ENCODE data around the gene MROH2A.

DNA sequence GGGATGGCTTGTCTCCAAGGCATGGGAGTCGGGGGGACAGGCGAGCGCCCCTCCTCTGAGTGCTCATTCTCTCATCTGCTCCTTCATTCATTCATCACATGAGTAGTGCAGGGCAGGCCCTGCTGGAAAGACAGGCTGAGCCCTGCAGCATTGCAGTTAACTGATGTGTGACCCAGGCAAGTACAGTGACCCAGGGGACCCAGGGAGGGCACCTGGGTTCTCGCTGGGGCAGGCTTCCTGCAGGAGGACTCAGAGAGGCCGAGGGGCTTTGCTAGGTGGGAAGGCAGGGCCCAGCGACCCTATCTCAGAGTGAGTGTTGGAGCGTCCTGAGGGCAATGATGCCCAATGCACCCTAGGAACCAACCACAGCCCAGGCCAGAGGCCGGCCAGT, 45.6 kb downstream of the MROH2A start:
- TF ChIP-seq RCOR1 (IDR thresholded peaks at IDR 0.05; ENCODE audit: borderline replicate concordance in 1 of 2, low read depth in 2 of 2, low read length in 2 of 2) = no peak
- no peak for TF ChIP-seq CTCF (IDR thresholded peaks at IDR 0.05 in 2 of 3, conservative IDR thresholded peaks at IDR 0.05 in 1 of 3; ENCODE audit: insufficient read depth in 2 of 3, low read depth in 1 of 3, low read length in 3 of 3)
- TF ChIP-seq SMARCE1 (IDR thresholded peaks at IDR 0.05) = no peak
- no peak for TF ChIP-seq SNAPC5 (CRISPR knock-in tag; IDR thresholded peaks at IDR 0.05)
- no peak for TF ChIP-seq ZNF707 (CRISPR knock-in tag; conservative IDR thresholded peaks at IDR 0.05)
- no peak for TF ChIP-seq ZNF512 (tag; IDR thresholded peaks at IDR 0.05)
- no peak for TF ChIP-seq SAFB2 (IDR thresholded peaks at IDR 0.05; ENCODE audit: borderline replicate concordance, low read depth, low read length, severe bottlenecking)
- TF ChIP-seq MEF2A (IDR thresholded peaks at IDR 0.05; ENCODE audit: control insufficient read depth, low read depth, low read length) = no peak
- TF ChIP-seq C11orf30 (IDR thresholded peaks at IDR 0.05; ENCODE audit: low read depth) = no peak
- no peak for TF ChIP-seq CHCHD3 (CRISPR knock-in tag; IDR thresholded peaks at IDR 0.05)
- no peak for TF ChIP-seq POLR2A (conservative IDR thresholded peaks at IDR 0.05)
- TF ChIP-seq, protein P1, sequence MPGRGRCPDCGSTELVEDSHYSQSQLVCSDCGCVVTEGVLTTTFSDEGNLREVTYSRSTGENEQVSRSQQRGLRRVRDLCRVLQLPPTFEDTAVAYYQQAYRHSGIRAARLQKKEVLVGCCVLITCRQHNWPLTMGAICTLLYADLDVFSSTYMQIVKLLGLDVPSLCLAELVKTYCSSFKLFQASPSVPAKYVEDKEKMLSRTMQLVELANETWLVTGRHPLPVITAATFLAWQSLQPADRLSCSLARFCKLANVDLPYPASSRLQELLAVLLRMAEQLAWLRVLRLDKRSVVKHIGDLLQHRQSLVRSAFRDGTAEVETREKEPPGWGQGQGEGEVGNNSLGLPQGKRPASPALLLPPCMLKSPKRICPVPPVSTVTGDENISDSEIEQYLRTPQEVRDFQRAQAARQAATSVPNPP (IDR thresholded peaks at IDR 0.05; ENCODE audit: borderline replicate concordance, insufficient read depth, insufficient read length) = no peak
- no peak for TF ChIP-seq TAF15 (IDR thresholded peaks at IDR 0.05; ENCODE audit: low read depth, low read length)
- TF ChIP-seq ZBED1 (IDR thresholded peaks at IDR 0.05) = no peak
